HG03139 (cell line): ENCODE measurements around the gene ADGRB3.
"Not testable (repeated sequence)": the region's sequence is repeated elsewhere in the genome, so short reads cannot be mapped to it uniquely, and the experiment has no call there.

Source experiments
- ATAC-seq: cut with Tn5 transposase; IDR thresholded peaks from one replicate; pipeline ENCODE4 v1.9.1; 2021; ENCODE audit not compliant: unreplicated experiment

Gene ADGRB3

GRCh38 chr6:69106511-69106910 lies 471.4 kb downstream of the ADGRB3 start:
- ATAC-seq = no peak

DNA sequence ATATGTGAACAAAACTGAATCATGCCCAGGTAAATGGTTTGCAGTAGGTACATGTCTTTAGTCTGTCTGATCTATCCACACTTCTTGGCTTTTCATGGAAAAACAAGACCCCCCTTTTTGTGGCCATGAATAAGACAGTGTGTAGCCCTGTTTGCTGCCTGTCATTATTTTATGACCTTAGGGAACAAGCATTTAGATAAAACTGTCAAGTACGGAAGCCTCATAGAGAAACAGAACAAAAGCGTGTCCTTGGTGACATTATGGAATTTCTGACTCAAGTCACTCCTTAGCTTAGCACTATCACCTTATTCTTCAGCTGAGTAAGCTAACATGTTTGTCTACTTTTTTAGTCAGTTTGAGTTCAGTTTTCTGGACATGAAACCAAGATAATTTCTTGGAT lies 476.2 kb downstream of the ADGRB3 start:
- no peak for ATAC-seq

DNA sequence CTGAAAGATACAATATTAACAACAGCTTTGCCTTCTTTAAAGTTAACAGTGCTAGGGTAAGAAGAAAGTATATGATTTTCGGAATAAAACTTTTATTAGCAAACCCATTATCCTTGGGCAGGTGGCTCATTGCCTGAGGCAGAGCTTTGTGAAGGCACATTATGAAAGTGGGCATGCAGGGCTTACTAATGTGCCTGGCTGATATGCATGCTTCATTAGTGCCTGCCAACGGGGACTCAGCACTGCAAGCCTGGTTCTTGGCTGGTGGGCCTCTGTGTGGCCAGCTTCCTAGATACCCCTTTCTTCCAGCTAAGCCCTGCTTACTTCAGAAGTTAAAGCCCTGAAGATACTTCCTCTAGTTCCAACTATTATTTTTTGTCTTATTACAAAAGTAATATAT lies 481.6 kb downstream of the ADGRB3 start:
- no peak for ATAC-seq

DNA sequence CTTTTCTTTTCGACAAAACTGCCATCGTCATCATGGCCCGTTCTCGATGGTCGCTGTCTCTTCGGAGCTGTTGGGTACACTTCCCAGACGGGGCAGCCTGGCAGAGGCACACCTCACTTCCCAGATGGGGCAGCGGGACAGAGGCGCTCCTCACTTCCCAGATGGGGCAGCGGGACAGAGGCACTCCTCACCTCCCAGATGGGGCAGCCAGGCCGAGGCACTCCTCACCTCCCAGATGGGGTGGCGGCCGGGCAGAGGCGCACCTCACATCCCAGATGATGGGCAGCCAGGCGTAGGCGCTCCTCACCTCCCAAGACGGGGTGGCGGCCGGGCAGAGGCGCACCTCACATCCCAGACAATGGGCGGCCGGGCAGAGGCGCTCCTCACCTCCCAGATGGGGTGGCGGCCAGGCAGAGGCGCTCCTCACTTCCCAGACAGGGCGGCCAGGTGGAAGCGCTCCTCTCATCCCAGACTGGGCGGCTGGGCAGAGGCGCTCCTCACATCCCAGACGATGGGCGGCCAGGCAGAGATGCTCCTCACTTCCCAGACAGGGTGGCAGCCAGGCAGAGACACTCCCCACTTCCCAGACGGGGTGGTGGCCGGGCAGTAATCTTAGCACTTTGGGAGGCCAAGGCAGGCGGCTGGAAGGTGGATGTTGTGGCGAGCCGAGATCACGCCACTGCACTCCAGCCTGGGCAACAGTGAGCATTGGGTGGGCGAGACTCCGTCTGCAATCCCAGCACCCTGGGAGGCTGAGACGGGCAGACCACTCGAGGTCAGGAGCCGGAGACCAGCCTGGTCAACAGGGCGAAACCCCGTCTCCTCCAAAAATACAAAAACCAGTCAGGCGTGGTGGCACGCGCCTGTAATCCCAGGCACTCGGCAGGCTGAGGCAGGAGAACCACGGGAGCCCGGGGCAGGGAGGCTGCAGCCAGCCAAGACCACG lies 486.7 kb downstream of the ADGRB3 start:
- ATAC-seq = not testable (repeated sequence)

DNA sequence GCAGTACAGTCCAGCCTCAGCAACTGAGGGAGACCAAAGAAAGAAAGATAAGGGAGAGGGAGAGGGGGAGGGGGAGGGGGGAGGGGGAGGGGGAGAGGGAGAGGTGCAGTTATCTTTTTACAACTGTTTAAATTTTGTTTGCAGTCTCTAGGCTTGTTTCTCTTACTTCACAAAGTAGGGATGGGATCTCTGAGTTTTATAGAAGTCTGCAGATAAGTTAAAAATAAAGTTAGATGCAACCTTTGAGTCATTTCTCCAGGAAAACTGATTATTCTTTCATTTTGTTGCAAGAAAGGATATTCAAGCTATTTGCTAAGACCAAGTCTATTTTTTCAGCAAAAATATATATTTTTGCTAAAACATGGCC lies 487.3 kb downstream of the ADGRB3 start:
- ATAC-seq = no peak

DNA sequence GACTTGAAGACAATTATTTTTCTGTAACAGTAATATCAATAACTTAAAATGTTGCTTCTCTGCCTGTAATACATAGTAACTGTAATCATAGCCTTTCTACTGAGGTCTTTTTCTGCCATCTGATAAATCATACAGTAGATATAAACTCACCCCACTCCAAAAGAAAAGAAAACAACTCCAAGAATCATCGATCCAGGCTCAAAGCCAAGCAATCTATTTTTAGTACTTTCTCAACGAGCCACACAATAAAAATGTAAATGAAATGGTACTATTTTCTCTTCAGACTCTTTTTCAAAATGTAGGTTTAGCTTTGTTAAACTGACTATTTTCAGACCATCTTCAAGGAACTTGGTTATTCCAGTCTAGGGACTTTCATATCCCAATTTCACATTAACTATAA lies 493.3 kb downstream of the ADGRB3 start:
- no peak for ATAC-seq

- no peak for ATAC-seq
Observed at GRCh38 chr6:69129046-69129445, 494.0 kb downstream of the ADGRB3 start.

DNA sequence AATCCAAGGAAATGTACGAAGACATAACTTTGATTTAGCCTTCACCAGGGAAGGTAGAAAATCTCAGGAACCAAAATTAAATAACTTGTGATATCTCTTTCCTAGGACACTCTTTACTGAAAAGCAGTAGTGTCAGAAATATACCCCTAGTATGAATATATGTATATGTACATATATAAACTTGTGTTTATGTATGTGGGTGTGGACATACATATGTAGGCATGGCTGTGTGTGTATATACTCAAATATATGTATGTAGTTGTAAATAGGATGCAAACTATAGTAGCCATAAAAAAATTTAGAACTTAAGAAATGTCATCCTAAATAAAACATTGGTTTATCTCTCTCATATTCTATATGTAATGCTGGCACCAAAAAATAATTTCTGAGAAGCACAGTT lies 500.8 kb downstream of the ADGRB3 start:
- no peak for ATAC-seq

- no peak for ATAC-seq
Observed at GRCh38 chr6:69138148-69138547, 503.1 kb downstream of the ADGRB3 start.

GRCh38 chr6:69138893-69139494 lies 503.9 kb downstream of the ADGRB3 start:
- no peak for ATAC-seq

GRCh38 chr6:69145062-69145461 lies 510.0 kb downstream of the ADGRB3 start:
- no peak for ATAC-seq

GRCh38 chr6:69146385-69146784 lies 511.3 kb downstream of the ADGRB3 start:
- no peak for ATAC-seq

- no peak for ATAC-seq
Observed at GRCh38 chr6:69155467-69155866, 520.4 kb downstream of the ADGRB3 start.

DNA sequence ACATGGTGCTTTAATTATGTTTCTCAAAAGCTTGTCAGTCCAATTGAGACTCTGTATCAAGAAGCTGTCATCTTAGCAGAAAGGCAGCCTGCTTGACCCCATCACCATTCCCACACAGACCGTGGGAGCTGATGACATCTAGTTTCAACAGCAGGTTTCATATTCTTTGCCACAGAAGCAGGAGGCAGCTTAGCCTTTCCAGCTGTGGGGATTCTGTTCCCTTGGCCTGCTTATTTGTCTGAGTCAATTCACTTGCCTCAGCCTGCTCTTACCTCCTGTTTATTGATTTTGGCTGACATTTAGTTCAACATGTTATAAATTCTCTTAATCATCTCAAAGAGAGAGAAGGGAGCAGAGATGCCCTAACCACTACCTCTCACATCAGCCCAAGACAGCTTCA lies 527.7 kb downstream of the ADGRB3 start:
- no peak for ATAC-seq

- ATAC-seq = no peak
Observed at GRCh38 chr6:69164564-69165229, 529.6 kb downstream of the ADGRB3 start.

DNA sequence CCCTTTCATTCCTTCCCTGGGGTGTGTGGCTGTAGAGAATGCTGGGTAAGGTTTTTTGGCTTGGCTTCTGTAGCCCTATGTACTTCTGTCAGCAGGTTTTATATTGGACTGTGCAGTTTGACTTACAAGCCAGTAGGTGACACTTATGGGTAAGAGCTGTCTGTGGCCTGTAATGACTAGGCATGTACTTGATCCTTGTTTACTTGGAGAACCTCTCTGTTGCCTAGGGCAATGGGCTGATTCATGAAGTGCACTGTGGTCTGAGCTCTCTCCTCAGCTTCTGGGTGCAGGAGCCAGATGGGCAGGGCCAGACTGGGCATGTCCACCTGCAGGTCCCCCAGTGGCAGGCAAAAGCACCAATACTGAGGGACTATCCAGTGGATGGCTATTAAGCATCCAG lies 544.6 kb downstream of the ADGRB3 start:
- ATAC-seq = no peak

GRCh38 chr6:69180361-69181067 lies 545.4 kb downstream of the ADGRB3 start:
- no peak for ATAC-seq

- no peak for ATAC-seq
Observed at GRCh38 chr6:69181964-69182363, 546.9 kb downstream of the ADGRB3 start.

DNA sequence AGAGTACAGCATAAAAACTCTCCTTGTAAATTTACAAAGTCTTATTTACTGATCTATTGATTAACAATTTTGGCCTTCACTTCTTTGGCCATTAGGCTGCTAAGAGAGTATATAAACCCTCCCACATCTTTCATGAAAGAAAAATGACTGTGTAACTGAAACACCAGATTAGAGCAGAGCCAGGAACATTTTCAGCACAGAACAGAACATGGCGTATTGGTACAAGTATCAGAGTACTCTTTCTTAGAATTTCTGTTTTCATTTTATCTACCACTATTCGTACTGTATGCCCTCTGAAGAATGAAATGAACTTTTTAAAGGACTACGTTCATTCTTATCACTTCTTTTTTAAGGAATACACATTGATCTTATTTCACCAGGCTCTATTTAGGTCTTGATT lies 550.2 kb downstream of the ADGRB3 start:
- ATAC-seq = no peak

DNA sequence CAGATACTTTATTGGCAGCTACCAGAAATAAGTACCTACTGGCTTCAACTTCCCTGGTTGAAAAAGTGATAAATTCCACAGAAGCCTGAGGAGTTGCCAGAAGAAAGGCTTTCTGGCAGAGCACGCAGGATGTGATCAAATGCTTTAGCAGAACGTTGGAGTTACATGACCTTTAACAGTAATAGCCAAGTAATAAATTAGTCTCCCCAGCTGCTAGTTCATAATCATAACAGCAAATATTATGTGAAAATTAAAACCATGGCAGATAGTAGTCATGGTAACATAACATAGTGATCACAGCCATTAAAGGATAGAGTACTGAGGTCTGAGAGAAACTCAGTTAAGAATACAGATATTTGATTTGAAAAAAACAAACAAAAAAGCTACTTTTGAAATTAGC lies 567.7 kb downstream of the ADGRB3 start:
- no peak for ATAC-seq

DNA sequence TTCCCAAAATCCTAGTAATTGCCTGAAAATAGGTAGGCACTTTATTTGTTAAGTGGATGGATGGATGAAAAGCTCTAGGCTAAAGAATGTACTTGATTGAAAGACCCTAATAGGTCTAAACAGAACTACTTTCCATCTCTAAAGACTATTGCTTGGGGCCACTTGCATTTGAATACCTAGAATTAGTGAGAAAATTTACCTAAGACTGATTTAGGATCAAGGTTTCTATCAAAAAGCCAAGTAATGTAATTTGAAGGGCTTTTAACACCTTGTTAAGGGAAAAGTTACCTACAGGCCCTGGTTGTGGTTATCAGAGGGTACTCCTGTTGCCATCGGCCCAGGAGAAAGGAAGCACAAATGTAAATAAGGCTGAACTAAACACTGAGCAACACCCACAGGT lies 581.0 kb downstream of the ADGRB3 start:
- no peak for ATAC-seq
